Measurements from ENCODE around the gene XYLB.

GRCh38 chr3:38454178-38454883, 107.7 kb downstream of the XYLB start:
- peak; percentile 33 for TF ChIP-seq POLR2A (IDR thresholded peaks at IDR 0.05; ENCODE audit: low read length)
- TF ChIP-seq GATA1 (IDR thresholded peaks at IDR 0.05; ENCODE audit: low read depth, low read length), result no peak
